ENCODE results near the gene STK25.
"Not testable (repeated sequence)": the region's sequence is repeated elsewhere in the genome, so short reads cannot be mapped to it uniquely, and the experiment has no call there.

The STK25 gene

GRCh38 chr2:241451840-241452506, 56.4 kb downstream of the STK25 start:
- CTCF ChIA-PET, result no interaction called here

GRCh38 chr2:241450092-241450491, 58.3 kb downstream of the STK25 start:
- DNase-seq; H3K27ac ChIP-seq (ENCODE audit: insufficient read depth in 1 of 2, low read depth in 1 of 2, low read length in 2 of 2, poor library complexity in 1 of 2, severe bottlenecking in 2 of 2); CTCF ChIA-PET; H3K4me1 ChIP-seq (ENCODE audit: control extremely low read depth in 1 of 4, control insufficient read depth in 4 of 4, insufficient read depth in 4 of 4, low read length in 3 of 4); H3K4me3 ChIP-seq (ENCODE audit: control insufficient read depth in 1 of 7, extremely low read depth in 1 of 7, insufficient read depth in 4 of 7, low read depth in 2 of 7, low read length in 6 of 7); POLR2A ChIA-PET; H3K36me3 ChIP-seq (ENCODE audit: control insufficient read depth in 4 of 4, insufficient read depth in 4 of 4, low read length in 3 of 4); H3K9me3 ChIP-seq (ENCODE audit: control extremely low read depth in 1 of 5, control insufficient read depth in 4 of 5, insufficient read depth in 2 of 5, low read depth in 1 of 5, low read length in 4 of 5): not testable (repeated sequence)
- peaks cover 12 to 64% (median 29%) of the 10 kb centered on the region in 5 experiments for H3K27me3 ChIP-seq (replicated peaks in 2 of 5; ENCODE audit: control insufficient read depth in 4 of 5, insufficient read depth in 5 of 5, low read length in 4 of 5)
- WGBS (ENCODE audit: insufficient coverage), result 100% methylated on average over 2 of the region's 7 CpGs

More at GRCh38 chr2:241451840-241452506, 56.4 kb downstream of the STK25 start:
- WGBS (ENCODE audit: insufficient coverage), result 97% methylated on average over 7 of the region's 10 CpGs
- Histone ChIP-seq H3K9me3 (ENCODE audit: control extremely low read depth in 1 of 5, control insufficient read depth in 4 of 5, insufficient read depth in 2 of 5, low read depth in 1 of 5, low read length in 4 of 5) (no peaks in the 10 kb centered on the region), H3K27me3 (replicated peaks in 2 of 5; ENCODE audit: control insufficient read depth in 4 of 5, insufficient read depth in 5 of 5, low read length in 4 of 5) (peaks cover 10 to 56% (median 21%) of the 10 kb centered on the region in 5 experiments), H3K4me1 (ENCODE audit: control extremely low read depth in 1 of 4, control insufficient read depth in 4 of 4, insufficient read depth in 4 of 4, low read length in 3 of 4) (no peaks in the 10 kb centered on the region), H3K36me3 (ENCODE audit: control insufficient read depth in 4 of 4, insufficient read depth in 4 of 4, low read length in 3 of 4) (peaks cover 0 to 2% (median 0%) of the 10 kb centered on the region in 4 experiments), H3K4me3 (ENCODE audit: control insufficient read depth in 1 of 7, extremely low read depth in 1 of 7, insufficient read depth in 4 of 7, low read depth in 2 of 7, low read length in 6 of 7) (no peak overlapping the region), H3K27ac (ENCODE audit: insufficient read depth in 1 of 2, low read depth in 1 of 2, low read length in 2 of 2, poor library complexity in 1 of 2, severe bottlenecking in 2 of 2) (no peak overlapping the region)
- no peak for DNase-seq
- POLR2A ChIA-PET, result no interaction called here

GRCh38 chr2:241445426-241445825, 63.0 kb downstream of the STK25 start:
- H3K27me3 ChIP-seq (replicated peaks in 2 of 5; ENCODE audit: control insufficient read depth in 4 of 5, insufficient read depth in 5 of 5, low read length in 4 of 5), result peaks cover 14 to 65% (median 39%) of the 10 kb centered on the region in 5 experiments
- 100% methylated on average over 2 of the region's 2 CpGs for WGBS (ENCODE audit: insufficient coverage)
- no peak for DNase-seq
- no peaks in the 10 kb centered on the region for H3K9me3 ChIP-seq (ENCODE audit: control extremely low read depth in 1 of 5, control insufficient read depth in 4 of 5, insufficient read depth in 2 of 5, low read depth in 1 of 5, low read length in 4 of 5)
- no peak overlapping the region for H3K4me3 ChIP-seq (ENCODE audit: control insufficient read depth in 1 of 7, extremely low read depth in 1 of 7, insufficient read depth in 4 of 7, low read depth in 2 of 7, low read length in 6 of 7)
- H3K4me1 ChIP-seq (ENCODE audit: control extremely low read depth in 1 of 4, control insufficient read depth in 4 of 4, insufficient read depth in 4 of 4, low read length in 3 of 4), result peaks cover 0 to 9% (median 6%) of the 10 kb centered on the region in 4 experiments
- POLR2A ChIA-PET, result no interaction called here
- H3K36me3 ChIP-seq (ENCODE audit: control insufficient read depth in 4 of 4, insufficient read depth in 4 of 4, low read length in 3 of 4), result peaks cover 0 to 23% (median 10%) of the 10 kb centered on the region in 4 experiments
- H3K27ac ChIP-seq (ENCODE audit: insufficient read depth in 1 of 2, low read depth in 1 of 2, low read length in 2 of 2, poor library complexity in 1 of 2, severe bottlenecking in 2 of 2), result no peak overlapping the region
- CTCF ChIA-PET, result no interaction called here

GRCh38 chr2:241443486-241444223, 64.7 kb downstream of the STK25 start:
- Histone ChIP-seq H3K4me3 (ENCODE audit: control insufficient read depth in 1 of 7, extremely low read depth in 1 of 7, insufficient read depth in 4 of 7, low read depth in 2 of 7, low read length in 6 of 7) (no peak overlapping the region), H3K27me3 (replicated peaks in 2 of 5; ENCODE audit: control insufficient read depth in 4 of 5, insufficient read depth in 5 of 5, low read length in 4 of 5) (peaks cover 14 to 66% (median 35%) of the 10 kb centered on the region in 5 experiments), H3K9me3 (ENCODE audit: control extremely low read depth in 1 of 5, control insufficient read depth in 4 of 5, insufficient read depth in 2 of 5, low read depth in 1 of 5, low read length in 4 of 5) (no peaks in the 10 kb centered on the region), H3K36me3 (ENCODE audit: control insufficient read depth in 4 of 4, insufficient read depth in 4 of 4, low read length in 3 of 4) (peaks cover 0 to 27% (median 13%) of the 10 kb centered on the region in 4 experiments), H3K27ac (ENCODE audit: insufficient read depth in 1 of 2, low read depth in 1 of 2, low read length in 2 of 2, poor library complexity in 1 of 2, severe bottlenecking in 2 of 2) (no peak overlapping the region), H3K4me1 (ENCODE audit: control extremely low read depth in 1 of 4, control insufficient read depth in 4 of 4, insufficient read depth in 4 of 4, low read length in 3 of 4) (peaks cover 0 to 9% (median 6%) of the 10 kb centered on the region in 4 experiments)
- ChIA-PET POLR2A (no interaction called here), CTCF (interaction anchor here (0.9 to 1.0 kb wide), 2 partner anchors 15 to 17 kb away, joined by 3 read pairs; no protein-coding TSS in a partner anchor)
- 67% methylated on average over 4 of the region's 6 CpGs for WGBS (ENCODE audit: insufficient coverage)
- DNase-seq, result peak; percentile 87 to 96 (median 93)
